Stimulated activated naive CD8-positive, alpha-beta T cell treated with anti-CD3 and anti-CD28 coated beads, Interleukin-15, amount 100 ng/mL, for 72 hours (primary cell): ENCODE measurements around the gene DNAJB6.

Experiments
- ATAC-seq: fragments of 150-1000 bp; cut with Tn5 transposase; 2 replicates; pipeline ENCODE4 v1.10.0; 2021; ENCODE audit warnings: mild to moderate bottlenecking, moderate library complexity
- DNase-seq, 2 donors: peaks; one replicate each; pipeline ENCODE4 v3.0.0; 2021 to 2022
- H3K27ac Mint-ChIP-seq, 2 donors: one replicate each; pipeline ENCODE4 v1.8.0; 2022; ENCODE audit warnings: mild to moderate bottlenecking in 2 of 2, mixed read lengths in 2 of 2, moderate library complexity in 2 of 2
- H3K27me3 Mint-ChIP-seq: one replicate; pipeline ENCODE4 v1.8.0; 2022; ENCODE audit warnings: mixed read lengths
- H3K4me1 Mint-ChIP-seq: one replicate; pipeline ENCODE4 v1.8.0; 2022; ENCODE audit warnings: mild to moderate bottlenecking, mixed read lengths
- H3K4me3 Mint-ChIP-seq, 2 donors: one replicate each; pipeline ENCODE4 v1.8.0; 2022; ENCODE audit warnings: mild to moderate bottlenecking in 2 of 2, mixed read lengths in 2 of 2, moderate library complexity in 1 of 2
- H3K9me3 Mint-ChIP-seq, 2 donors: one replicate each; pipeline ENCODE4 v1.8.0; 2022; ENCODE audit warnings: mixed read lengths in 2 of 2

DNAJB6 gene

GRCh38 chr7:157461573-157462418 lies 125.0 kb downstream of the DNAJB6 start:
- H3K27ac Mint-ChIP-seq, result no peak overlapping the region
- no peak overlapping the region for H3K4me3 Mint-ChIP-seq
- H3K9me3 Mint-ChIP-seq, result no peaks in the 10 kb centered on the region
- DNase-seq (no peak), ATAC-seq (no peak)
- peaks cover 16% of the 10 kb centered on the region for H3K4me1 Mint-ChIP-seq
- H3K27me3 Mint-ChIP-seq, result peaks cover 19% of the 10 kb centered on the region

- peak overlapping the region in 1 of 2 donors; percentile 83 for H3K27ac Mint-ChIP-seq
- peaks cover 16% of the 10 kb centered on the region for H3K4me1 Mint-ChIP-seq
- ATAC-seq (no peak), DNase-seq (no peak)
- H3K9me3 Mint-ChIP-seq, result no peaks in the 10 kb centered on the region
- H3K27me3 Mint-ChIP-seq, result peaks cover 16% of the 10 kb centered on the region
- no peak overlapping the region for H3K4me3 Mint-ChIP-seq
These were observed 125.6 kb downstream of the DNAJB6 start for GRCh38 chr7:157462419-157462771.

- Mint-ChIP-seq H3K27me3 (peaks cover 11% of the 10 kb centered on the region), H3K9me3 (no peaks in the 10 kb centered on the region), H3K4me1 (peaks cover 16% of the 10 kb centered on the region), H3K27ac (peak overlapping the region in 1 of 2 donors; percentile 83), H3K4me3 (peak overlapping the region in 1 of 2 donors; percentile 42)
- DNase-seq (no peak), ATAC-seq (no peak)
These were observed 126.0 kb downstream of the DNAJB6 start for GRCh38 chr7:157462840-157463239.

- ATAC-seq, result no peak
- Mint-ChIP-seq H3K4me1 (peaks cover 16% of the 10 kb centered on the region), H3K27ac (no peak overlapping the region), H3K4me3 (no peak overlapping the region), H3K27me3 (peaks cover 9% of the 10 kb centered on the region), H3K9me3 (no peaks in the 10 kb centered on the region)
- no peak for DNase-seq
These were observed 126.4 kb downstream of the DNAJB6 start for GRCh38 chr7:157463245-157463644.

- H3K27me3 Mint-ChIP-seq, result peaks cover 9% of the 10 kb centered on the region
- H3K4me3 Mint-ChIP-seq, result no peak overlapping the region
- H3K4me1 Mint-ChIP-seq, result peaks cover 23% of the 10 kb centered on the region
- DNase-seq (no peak), ATAC-seq (no peak)
- H3K27ac Mint-ChIP-seq, result no peak overlapping the region
- H3K9me3 Mint-ChIP-seq, result no peaks in the 10 kb centered on the region
These were observed 127.5 kb downstream of the DNAJB6 start for GRCh38 chr7:157464111-157464970.

GRCh38 chr7:157464971-157465886 lies 128.4 kb downstream of the DNAJB6 start:
- no peak for DNase-seq
- Mint-ChIP-seq H3K27ac (no peak overlapping the region), H3K9me3 (no peaks in the 10 kb centered on the region)

GRCh38 chr7:157465891-157466866 lies 129.4 kb downstream of the DNAJB6 start:
- Mint-ChIP-seq H3K4me1 (peaks cover 29% of the 10 kb centered on the region), H3K9me3 (no peaks in the 10 kb centered on the region), H3K4me3 (no peak overlapping the region), H3K27ac (no peak overlapping the region), H3K27me3 (peaks cover 9% of the 10 kb centered on the region)
- DNase-seq (no peak), ATAC-seq (no peak)

More at GRCh38 chr7:157464971-157465886, 128.4 kb downstream of the DNAJB6 start:
- Mint-ChIP-seq H3K27me3 (peaks cover 9% of the 10 kb centered on the region), H3K4me1 (peaks cover 23% of the 10 kb centered on the region), H3K4me3 (no peak overlapping the region)
- ATAC-seq, result no peak

GRCh38 chr7:157466867-157467261 lies 130.1 kb downstream of the DNAJB6 start:
- Mint-ChIP-seq H3K4me1 (peaks cover 34% of the 10 kb centered on the region), H3K27me3 (peaks cover 3% of the 10 kb centered on the region), H3K9me3 (peaks cover 3% of the 10 kb centered on the region in 2 donors), H3K27ac (no peak overlapping the region), H3K4me3 (no peak overlapping the region)
- no peak for ATAC-seq
- DNase-seq, result no peak
